B cell (primary cell): ENCODE results near the gene GABPB2. TPM values are rescaled to one million over a fixed set of nuclear protein-coding genes. Genes with fewer than 3 reads are reported as not detected.

Experiments used
- ATAC-seq: fragments of 200-7000 bp; cut with Tn5 transposase; one replicate; pipeline ENCODE4 v1.10.0; 2021; ENCODE audit warnings: low read depth, mild to moderate bottlenecking, moderate number of reproducible peaks, moderate library complexity
- CTCF ChIA-PET: fragments of 350-600 bp; sonication (Branson Sonifier 250); formaldehyde crosslinking; loops from one replicate; lab custom pipeline; 2021; ENCODE audit warnings: antibody characterized with exemption, inconsistent platforms; lab: Charles Lee
- POLR2A ChIA-PET: fragments of 350-600 bp; sonication (Branson Sonifier 250); formaldehyde crosslinking; loops from one replicate; lab custom pipeline; 2021; ENCODE audit warnings: antibody characterized with exemption; lab: Charles Lee
- DNase-seq: peaks from one replicate; pipeline ENCODE4 v3.0.0; 2013
- H2AFZ ChIP-seq: 2 replicates; pipeline ENCODE4 v1.6.1; 2012; ENCODE audit warnings: mild to moderate bottlenecking, low read depth, low read length; ENCODE audit not compliant: insufficient read depth, poor library complexity, severe bottlenecking
- H3K27ac ChIP-seq, 2 donors: 1 replicate in 1 of 2; 2 replicates in 1 of 2; pipeline ENCODE4 v1.5.1; 2012 to 2013; ENCODE audit warnings: low read length in 2 of 2, mild to moderate bottlenecking in 2 of 2, moderate library complexity in 1 of 2
- H3K27me3 ChIP-seq, 4 experiments: fragments of 200-600 bp in 1 of 4; sonication (generic) in 1 of 4; replicated peaks in 1 of 4; 1 replicate in 2 of 4; 2 replicates in 2 of 4; pipeline versions ENCODE4 v1.6.1 to v1.7.0; 2013 to 2016; ENCODE audit warnings: low read length in 3 of 4, mild to moderate bottlenecking in 2 of 4, mixed read lengths in 1 of 4, moderate library complexity in 1 of 4; ENCODE audit not compliant: insufficient read depth in 4 of 4, control insufficient read depth in 3 of 4; ENCODE audit errors: control extremely low read depth in 1 of 4
- H3K36me3 ChIP-seq, 2 experiments: replicated peaks in 1 of 2; 1 replicate in 1 of 2; 2 replicates in 1 of 2; pipeline versions ENCODE4 v1.6.1 to v1.7.1; 2013; ENCODE audit warnings: low read length in 1 of 2; ENCODE audit not compliant: insufficient read depth in 2 of 2, control insufficient read depth in 1 of 2; ENCODE audit errors: control extremely low read depth in 1 of 2, extremely low read depth in 1 of 2
- H3K4me1 ChIP-seq, 2 donors: fragments of 200-600 bp in 1 of 2; sonication (generic) in 1 of 2; 1 replicate in 1 of 2; 2 replicates in 1 of 2; pipeline versions ENCODE4 v1.5.1 to v1.6.1; 2013 to 2017; ENCODE audit warnings: low read length in 2 of 2; ENCODE audit not compliant: control insufficient read depth in 2 of 2, insufficient read depth in 2 of 2
- H3K4me2 ChIP-seq: replicated peaks from 2 replicates; pipeline ENCODE3; 2012; ENCODE audit warnings: mild to moderate bottlenecking, low read depth, low read length; ENCODE audit not compliant: poor library complexity, severe bottlenecking
- H3K4me3 ChIP-seq, 5 experiments: fragments of 200-600 bp in 1 of 5; sonication (generic) in 1 of 5; 1 replicate in 3 of 5; 2 replicates in 2 of 5; pipeline versions ENCODE4 v1.5.1 to v1.7.0; 2011 to 2016; ENCODE audit warnings: low read length in 4 of 5, mild to moderate bottlenecking in 4 of 5, low read depth in 2 of 5, control low read depth in 1 of 5, moderate library complexity in 1 of 5; ENCODE audit not compliant: insufficient read depth in 1 of 5; ENCODE audit errors: control extremely low read depth in 1 of 5, extremely low read depth in 1 of 5
- H3K79me2 ChIP-seq: fragments of 200-600 bp; sonication (generic); one replicate; pipeline ENCODE4 v1.6.0; 2016; ENCODE audit warnings: low read length; ENCODE audit not compliant: control insufficient read depth, insufficient read depth
- H3K9ac ChIP-seq: fragments of 200-600 bp; sonication (generic); 2 replicates; pipeline ENCODE4 v1.6.1; 2017; ENCODE audit warnings: mild to moderate bottlenecking, low read length, moderate library complexity
- H3K9me3 ChIP-seq, 3 donors: one replicate each; pipeline versions ENCODE4 v1.6.1 to v1.7.1; 2013; ENCODE audit warnings: low read length in 2 of 3; ENCODE audit not compliant: control insufficient read depth in 2 of 3, insufficient read depth in 1 of 3; ENCODE audit errors: control extremely low read depth in 1 of 3
- H4K20me1 ChIP-seq: 2 replicates; pipeline ENCODE4 v1.6.0; 2012; ENCODE audit warnings: mild to moderate bottlenecking, low read length; ENCODE audit not compliant: insufficient read depth, control insufficient read depth, poor library complexity, severe bottlenecking
- H3K27ac Mint-ChIP-seq: one replicate; pipeline ENCODE4 v1.8.0; 2021; ENCODE audit warnings: mixed read lengths
- H3K27me3 Mint-ChIP-seq: one replicate; pipeline ENCODE4 v1.8.0; 2021; ENCODE audit warnings: mixed read lengths
- H3K4me1 Mint-ChIP-seq: one replicate; pipeline ENCODE4 v1.8.0; 2021; ENCODE audit warnings: mixed read lengths
- H3K4me3 Mint-ChIP-seq: one replicate; pipeline ENCODE4 v1.8.0; 2021; ENCODE audit warnings: mixed read lengths
- H3K9me3 Mint-ChIP-seq: one replicate; pipeline ENCODE4 v1.8.0; 2022; ENCODE audit warnings: mixed read lengths; ENCODE audit not compliant: insufficient read depth
- CTCF ChIP-seq: fragments of 200-600 bp; IDR thresholded peaks from one replicate; pipeline ENCODE4 v1.8.0; 2022; ENCODE audit warnings: antibody characterized with exemption, mild to moderate bottlenecking
- EZH2 ChIP-seq: IDR thresholded peaks from 2 replicates; pipeline ENCODE4 v1.6.1; 2012; ENCODE audit warnings: borderline replicate concordance, low read depth, mild to moderate bottlenecking, moderate library complexity, low read length; ENCODE audit not compliant: insufficient read depth, poor library complexity, severe bottlenecking
- whole genome bisulfite sequencing: methylation state at CpG from one replicate; pipeline ENCODE4 v1.1.5; 2013; ENCODE audit warnings: missing lambda C conversion rate; ENCODE audit not compliant: insufficient coverage; 5-methylcytosine and 5-hydroxymethylcytosine counted together
- intact Hi-C: fragments of 100-400 bp; cut with micrococcal nuclease; formaldehyde crosslinking; loops from one replicate; pipeline ENCODE4 v1.10.0; 2022
- polyA plus RNA-seq: library from polyadenylated mRNA; depleted of rRNA; stranded (reverse); fragments of >200 nt; gene quantifications from 2 replicates; pipeline ENCODE4 v1.2.3, GENCODE V29; 2012
- total RNA-seq, 2 donors: library from RNA; stranded (reverse); fragments of 120-200 nt in 1 of 2; gene quantifications; 1 replicate in 1 of 2; 2 replicates in 1 of 2; pipeline versions ENCODE4 v1.2.3 to v1.2.4, GENCODE V29; 2013 to 2022

GABPB2 gene
- total and polyA plus RNA-seq, 2 donors (not counting 1 experiment from before 2014, with no cell fraction given), result 15.1 to 22.4 TPM

GRCh38 chr1:151024540-151025146 is 45.9 kb upstream of the GABPB2 start:
- Mint-ChIP-seq H3K4me1 (peaks cover 6% of the 10 kb centered on the region), H3K4me3 (no peak overlapping the region)
- POLR2A ChIA-PET, result interaction anchor here (0.6 to 1.0 kb wide), 5 partner anchors 24 to 153 kb away, joined by 3 to 12 read pairs (median 3); no protein-coding TSS in a partner anchor

More at GRCh38 chr1:151024540-151025146, 45.9 kb upstream of the GABPB2 start:
- Histone ChIP-seq H3K4me2 (peak overlapping the region; percentile 17), H2AFZ (peak overlapping the region; percentile 35), H3K4me1 (peaks cover 0 to 5% of the 10 kb centered on the region in 2 donors), H3K9ac (no peak overlapping the region), H3K27me3 (no peaks in the 10 kb centered on the region), H3K4me3 (no peak overlapping the region), H3K9me3 (no peaks in the 10 kb centered on the region), H4K20me1 (no peaks in the 10 kb centered on the region), H3K27ac (no peak overlapping the region), H3K79me2 (no peaks in the 10 kb centered on the region), H3K36me3 (peaks cover 0 to 32% of the 10 kb centered on the region in 2 experiments)
- Mint-ChIP-seq H3K27me3 (no peaks in the 10 kb centered on the region), H3K9me3 (no peaks in the 10 kb centered on the region), H3K27ac (peak overlapping the region; percentile 72)
- ATAC-seq (peak; percentile 98), DNase-seq (peak; percentile 86)
- intact Hi-C loops, result loop anchor here (1.0 to 2.0 kb wide), 4 partner anchors 22 to 132 kb away; partner anchors contain the start of genes C1orf56, CDC42SE1, GABPB2 and TNFAIP8L2
- CTCF ChIA-PET, result interaction anchor here (0.5 to 6.3 kb wide), 35 partner anchors 13 to 228 kb away, joined by 3 to 61 read pairs (median 4); partner anchors contain the start of genes C1orf56, CDC42SE1, GABPB2 and MINDY1
- WGBS, result 7% methylated on average over 3 of the region's 6 CpGs
- TF ChIP-seq CTCF (peak; percentile 85), EZH2 (no peak)
